HEK293T (cell line): ENCODE data around the gene ITSN2.

Experiments
- CTCF ChIA-PET: fragments of 350-600 bp; formaldehyde crosslinking; extraction: SDS; loops from one replicate; lab custom pipeline; 2021; ENCODE audit warnings: antibody characterized with exemption, inconsistent platforms; lab: Yijun Ruan, JAX
- POLR2A ChIA-PET: fragments of 350-600 bp; formaldehyde crosslinking; extraction: SDS; loops from one replicate; lab custom pipeline; 2020; ENCODE audit warnings: antibody characterized with exemption, inconsistent platforms; lab: Yijun Ruan, JAX
- DNase-seq: peaks from one replicate; pipeline ENCODE4 v3.0.0; 2012; ENCODE audit warnings: mixed read lengths; ENCODE audit errors: extremely low spot score
- ARNT ChIP-seq: fragments of 450-650 bp; IDR thresholded peaks from 2 replicates; pipeline ENCODE4 v1.6.1; 2017; ENCODE audit warnings: mild to moderate bottlenecking
- BHLHE40 ChIP-seq: fragments of 450-650 bp; IDR thresholded peaks from 2 replicates; pipeline ENCODE4 v1.6.1; 2016; ENCODE audit warnings: mild to moderate bottlenecking, moderate library complexity, borderline replicate concordance
- CTBP1 ChIP-seq: fragments of 450-650 bp; IDR thresholded peaks from 2 replicates; pipeline ENCODE4 v1.6.1; 2016; ENCODE audit warnings: borderline replicate concordance
- ELF4 ChIP-seq: fragments of 450-650 bp; IDR thresholded peaks from 2 replicates; pipeline ENCODE4 v1.6.1; 2017; ENCODE audit warnings: antibody characterized with exemption
- FOXA1 ChIP-seq: fragments of 450-650 bp; IDR thresholded peaks from 2 replicates; pipeline ENCODE4 v1.6.1; 2016; ENCODE audit warnings: mild to moderate bottlenecking
- FOXK2 ChIP-seq: fragments of 450-650 bp; IDR thresholded peaks from 2 replicates; pipeline ENCODE4 v1.6.1; 2016; ENCODE audit warnings: mild to moderate bottlenecking
- FOXM1 ChIP-seq: fragments of 450-650 bp; IDR thresholded peaks from 2 replicates; pipeline ENCODE4 v1.6.1; 2017; ENCODE audit warnings: mild to moderate bottlenecking, borderline replicate concordance
- HDGF ChIP-seq: fragments of 450-650 bp; IDR thresholded peaks from 2 replicates; pipeline ENCODE4 v1.6.1; 2017; ENCODE audit warnings: antibody characterized with exemption, borderline replicate concordance
- L3MBTL2 ChIP-seq: fragments of 450-650 bp; conservative IDR thresholded peaks from 2 replicates; pipeline ENCODE4 v1.6.1; 2016; ENCODE audit warnings: mild to moderate bottlenecking
- LEF1 ChIP-seq: fragments of 450-650 bp; IDR thresholded peaks from 2 replicates; pipeline ENCODE4 v1.6.1; 2017; ENCODE audit warnings: mild to moderate bottlenecking, borderline replicate concordance
- NFRKB ChIP-seq: fragments of 450-650 bp; IDR thresholded peaks from 2 replicates; pipeline ENCODE4 v1.6.1; 2016; ENCODE audit warnings: mild to moderate bottlenecking, moderate library complexity
- PKNOX1 ChIP-seq: fragments of 450-650 bp; IDR thresholded peaks from 2 replicates; pipeline ENCODE4 v1.6.1; 2016
- SP1 ChIP-seq: fragments of 450-650 bp; IDR thresholded peaks from 2 replicates; pipeline ENCODE4 v1.6.1; 2017
- SUZ12 ChIP-seq: fragments of 450-650 bp; IDR thresholded peaks from 2 replicates; pipeline ENCODE4 v1.6.1; 2016; ENCODE audit warnings: mild to moderate bottlenecking
- TARDBP ChIP-seq: fragments of 450-650 bp; IDR thresholded peaks from 2 replicates; pipeline ENCODE4 v1.6.1; 2016
- ZNF384 ChIP-seq: fragments of 450-650 bp; IDR thresholded peaks from 2 replicates; pipeline ENCODE4 v1.6.1; 2016

Gene ITSN2

DNA sequence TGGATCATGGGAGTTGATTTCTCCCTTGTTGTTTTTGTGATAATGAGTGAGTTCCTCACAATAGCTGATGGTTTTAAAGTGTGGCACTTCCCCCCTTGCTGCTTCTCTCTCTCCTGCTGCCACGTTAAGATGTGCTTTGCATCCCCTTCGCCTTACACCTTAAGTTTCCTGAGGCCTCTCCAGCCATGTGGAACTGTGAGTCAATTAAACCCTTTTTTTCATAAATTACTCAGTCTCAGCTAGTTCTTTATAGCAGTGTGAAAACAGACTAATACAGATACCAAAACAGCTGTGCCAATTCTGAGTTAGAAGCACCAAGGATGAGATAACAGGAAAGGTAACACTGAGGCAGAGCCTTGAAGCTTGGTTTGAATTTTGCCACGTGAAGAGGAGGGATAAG, 44.7 kb downstream of the ITSN2 start:
- POLR2A ChIA-PET, result no interaction called here
- CTCF ChIA-PET, result no interaction called here
- no peak for DNase-seq
- TF ChIP-seq FOXK2, result no peak
- TF ChIP-seq SUZ12, result no peak
- no peak for TF ChIP-seq PKNOX1
- TF ChIP-seq ELF4, result no peak
- TF ChIP-seq LEF1, result no peak
- TF ChIP-seq FOXA1, result no peak

DNA sequence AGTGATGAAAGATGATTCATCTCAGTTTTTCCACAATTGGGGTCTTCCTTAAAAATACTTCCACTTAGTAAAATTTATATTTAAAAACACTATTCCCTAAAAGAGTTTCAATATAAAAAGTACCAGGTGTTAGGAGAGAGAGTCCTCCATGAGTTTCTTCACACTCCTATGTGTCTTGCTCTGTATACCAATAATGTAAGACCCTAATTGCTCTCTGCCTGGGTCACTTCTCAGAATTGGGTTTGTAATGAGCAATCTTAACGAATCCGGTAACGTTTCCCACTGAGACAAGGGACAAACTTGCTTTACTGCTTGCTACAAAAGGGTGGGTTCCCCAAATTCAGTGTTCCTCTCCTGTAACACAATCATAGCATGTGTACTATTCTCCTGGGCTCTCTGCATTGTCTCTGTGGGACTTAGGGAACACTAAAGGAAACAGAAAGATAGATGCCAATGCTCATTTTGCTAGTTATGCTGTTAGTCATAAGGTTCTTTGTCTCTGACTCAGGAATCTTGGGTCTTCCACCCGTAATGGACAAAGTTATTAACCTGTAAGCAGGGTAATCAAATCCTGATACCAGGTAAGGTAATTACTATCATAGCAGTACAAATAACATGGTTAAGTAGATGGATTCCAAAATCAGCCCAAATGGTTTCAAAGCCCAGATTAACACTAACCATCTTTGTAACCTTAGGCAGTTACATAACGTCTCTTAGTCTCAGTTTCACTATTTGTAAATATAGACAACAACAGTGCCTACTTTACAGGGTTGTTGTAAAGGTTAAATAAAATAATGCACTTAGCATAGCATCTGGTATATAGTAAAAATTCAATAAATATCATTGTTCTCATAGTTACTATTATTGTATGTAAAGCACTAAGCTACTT, 46.3 kb downstream of the ITSN2 start:
- CTCF ChIA-PET, result no interaction called here
- no peak for TF ChIP-seq ARNT
- TF ChIP-seq SP1, result no peak
- no peak for TF ChIP-seq PKNOX1
- TF ChIP-seq TARDBP, result no peak
- no peak for TF ChIP-seq FOXK2
- TF ChIP-seq FOXA1, result no peak
- TF ChIP-seq L3MBTL2, result no peak
- no peak for TF ChIP-seq HDGF
- TF ChIP-seq LEF1, result no peak
- TF ChIP-seq NFRKB, result no peak
- no peak for TF ChIP-seq CTBP1
- no peak for TF ChIP-seq FOXM1
- TF ChIP-seq SUZ12, result no peak
- TF ChIP-seq ZNF384, result no peak
- no peak for TF ChIP-seq BHLHE40
- no peak for TF ChIP-seq ELF4
- POLR2A ChIA-PET, result interaction anchor here (1.0 kb wide), 1 partner anchor 230 kb away, joined by 3 read pairs; no protein-coding TSS in a partner anchor
- no peak for DNase-seq

DNA sequence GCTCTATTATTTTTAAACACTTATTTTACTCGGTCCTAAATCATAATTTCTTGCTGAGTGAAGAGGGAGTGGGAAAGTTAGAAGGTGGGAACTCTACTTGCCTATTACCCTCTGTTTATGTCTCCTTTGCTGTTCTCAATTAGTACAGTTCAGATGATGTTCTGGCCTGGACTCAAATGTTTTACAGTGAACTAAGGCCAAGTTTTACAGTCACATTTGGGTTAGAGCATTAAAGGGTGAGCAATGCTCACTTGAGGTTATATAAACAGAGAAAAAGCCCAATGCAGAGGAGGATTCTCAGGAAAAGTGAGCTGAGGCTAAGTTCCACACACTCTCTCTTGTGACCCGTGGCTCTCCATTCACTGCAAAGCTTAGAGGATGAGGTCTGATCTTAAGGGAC, 52.4 kb downstream of the ITSN2 start:
- DNase-seq, result no peak
- ChIA-PET POLR2A (interaction anchor here (0.7 kb wide), 1 partner anchor 60 kb away, joined by 3 read pairs; no protein-coding TSS in a partner anchor), CTCF (no interaction called here)
- TF ChIP-seq BHLHE40 (no peak), HDGF (no peak), SUZ12 (no peak), TARDBP (no peak), ZNF384 (no peak), FOXM1 (no peak), CTBP1 (no peak), FOXK2 (no peak)

DNA sequence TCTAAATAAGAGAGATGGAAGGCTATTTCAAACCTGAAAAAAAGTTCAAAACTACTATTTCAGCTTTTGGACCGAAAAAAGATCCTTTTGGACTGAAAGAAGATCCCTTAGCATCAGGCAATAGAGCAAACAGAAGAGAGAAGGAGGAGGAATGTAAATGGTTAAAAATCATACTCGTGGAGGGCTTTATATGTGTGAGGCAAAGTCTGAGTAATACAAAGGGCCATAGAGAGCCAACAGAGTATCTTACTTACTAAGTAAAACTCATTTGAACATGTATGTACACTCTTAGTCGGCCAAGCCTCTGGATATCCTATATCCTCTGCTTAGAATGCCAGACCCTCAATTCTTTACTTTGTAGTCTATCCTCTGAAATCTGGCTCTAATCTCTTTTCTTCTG, 55.7 kb downstream of the ITSN2 start:
- ChIA-PET POLR2A (no interaction called here), CTCF (no interaction called here)
- TF ChIP-seq BHLHE40, result no peak
- no peak for TF ChIP-seq CTBP1
- no peak for TF ChIP-seq SP1
- TF ChIP-seq FOXA1, result no peak
- TF ChIP-seq ARNT, result no peak
- no peak for TF ChIP-seq LEF1
- no peak for TF ChIP-seq ELF4
- TF ChIP-seq ZNF384, result no peak
- TF ChIP-seq SUZ12, result no peak
- no peak for TF ChIP-seq FOXK2
- TF ChIP-seq L3MBTL2, result no peak
- TF ChIP-seq NFRKB, result no peak
- no peak for TF ChIP-seq TARDBP
- no peak for TF ChIP-seq PKNOX1
- DNase-seq, result no peak

- ChIA-PET CTCF (no interaction called here), POLR2A (no interaction called here)
- DNase-seq, result no peak
- TF ChIP-seq ELF4 (no peak), ARNT (no peak), PKNOX1 (no peak), HDGF (no peak), TARDBP (no peak), LEF1 (no peak), NFRKB (no peak), CTBP1 (no peak), ZNF384 (no peak), SP1 (no peak), FOXA1 (no peak), L3MBTL2 (no peak), FOXK2 (no peak), BHLHE40 (no peak), SUZ12 (no peak), FOXM1 (no peak)
Measured at GRCh38 chr2:24304098-24304497, 56.2 kb downstream of the ITSN2 start.
